ENCODE data around the gene GOLIM4.
"Not testable (repeated sequence)": the region's sequence is repeated elsewhere in the genome, so short reads cannot be mapped to it uniquely, and the experiment has no call there.

Gene GOLIM4

DNA sequence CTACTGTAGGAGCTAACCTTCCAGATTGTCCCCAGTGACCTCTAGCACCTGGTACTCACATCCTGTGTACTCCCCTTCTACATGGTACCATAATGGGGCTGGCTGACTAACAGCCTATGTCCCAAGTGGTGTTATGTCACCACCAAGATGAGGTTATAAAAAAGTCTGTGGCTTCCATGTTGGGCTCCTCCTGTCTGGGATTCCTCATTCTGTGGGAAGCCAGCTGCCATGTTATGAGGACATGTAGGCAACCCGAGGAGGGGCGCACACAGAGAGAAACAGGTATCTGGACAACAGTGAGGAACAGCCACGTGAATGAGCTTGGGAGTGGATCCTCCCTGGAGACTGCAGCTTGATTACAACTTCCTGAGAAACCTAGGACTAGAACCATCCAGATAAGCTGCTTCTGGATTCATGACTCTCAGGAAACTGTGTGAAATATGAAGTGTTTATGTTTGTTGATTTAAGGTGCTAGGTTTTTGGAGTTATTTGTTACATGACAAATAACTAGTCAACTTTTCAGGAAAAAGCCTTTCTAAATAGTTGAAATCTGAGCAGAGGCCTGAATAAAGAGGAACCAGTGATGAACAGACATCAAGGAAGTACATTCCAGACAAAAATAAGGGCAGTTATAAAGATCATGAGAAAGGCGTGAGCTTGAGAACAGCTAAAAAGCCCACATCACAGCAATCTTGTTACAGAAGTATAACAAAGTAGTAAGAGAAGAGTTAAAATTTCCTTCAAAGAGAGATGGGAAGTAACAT, 21.7 kb downstream of the GOLIM4 start:
- DNase-seq: no peak

DNA sequence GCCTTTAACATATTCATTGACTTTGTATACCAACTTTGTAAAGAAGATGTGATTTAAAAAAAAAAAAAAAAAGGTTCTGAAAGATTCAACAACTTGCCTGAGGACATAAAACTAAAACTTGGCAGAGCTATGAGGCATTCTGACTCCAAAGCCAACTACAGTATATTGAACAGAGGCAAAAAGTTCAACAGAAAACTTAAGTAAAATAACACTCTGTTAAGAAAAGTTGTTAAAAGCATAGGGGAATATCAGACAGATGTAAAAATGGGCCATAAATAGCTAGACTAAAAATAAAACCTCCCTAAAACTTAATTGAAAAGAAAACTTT, 23.4 kb downstream of the GOLIM4 start:
- no peak for DNase-seq

DNA sequence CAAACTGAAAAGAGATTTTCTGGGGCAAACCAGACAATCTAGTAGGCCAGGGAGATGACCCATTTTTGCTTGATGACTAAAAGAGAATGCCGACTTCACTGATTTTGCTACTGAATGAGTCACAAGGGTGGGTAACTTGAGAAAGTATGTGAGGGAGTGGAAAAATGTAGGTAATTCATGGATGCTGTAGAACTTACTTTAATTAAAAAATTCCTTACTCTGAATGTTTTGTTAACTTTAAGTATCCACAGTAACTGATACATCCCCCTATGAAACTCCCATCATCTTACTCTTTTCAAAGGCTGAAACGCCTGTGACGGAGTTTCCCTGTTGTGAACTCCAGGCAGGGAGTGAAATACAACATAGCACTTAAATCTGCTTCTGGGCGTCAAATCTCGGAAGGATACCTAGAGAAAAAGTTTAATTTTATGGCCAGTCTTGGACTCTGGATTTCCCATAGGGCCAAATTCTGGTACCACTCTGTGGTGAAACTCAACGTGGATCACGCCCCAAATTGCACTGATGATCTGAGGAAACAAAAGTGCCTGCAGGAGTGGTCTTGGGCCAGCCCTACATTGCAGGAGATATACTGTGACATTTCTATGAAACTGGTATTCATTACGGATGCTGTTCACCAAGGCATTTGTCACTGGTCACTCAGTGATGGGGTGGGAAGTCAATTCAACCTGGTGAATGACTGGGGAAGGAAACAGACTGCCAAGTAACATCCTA, 24.0 kb downstream of the GOLIM4 start:
- no peak for DNase-seq

DNA sequence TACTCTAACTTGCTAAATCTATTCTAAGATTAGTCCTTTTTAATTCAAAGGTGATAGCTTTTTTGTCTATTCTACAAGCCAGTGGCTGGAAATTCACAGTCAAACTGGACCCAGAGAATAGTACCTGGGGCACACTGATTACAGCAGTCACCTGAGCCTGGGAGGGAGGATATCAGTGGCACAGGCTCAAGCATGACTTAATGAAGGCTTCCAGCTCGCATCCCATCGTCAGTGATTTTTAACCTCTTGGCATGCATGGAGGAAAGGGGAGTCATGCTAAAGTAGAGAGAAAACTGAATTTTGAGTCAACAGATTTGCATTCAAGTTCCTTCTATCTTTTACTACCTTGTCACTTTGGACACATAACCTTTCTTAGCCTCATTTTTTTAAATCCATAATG, 24.8 kb downstream of the GOLIM4 start:
- DNase-seq: no peak

DNA sequence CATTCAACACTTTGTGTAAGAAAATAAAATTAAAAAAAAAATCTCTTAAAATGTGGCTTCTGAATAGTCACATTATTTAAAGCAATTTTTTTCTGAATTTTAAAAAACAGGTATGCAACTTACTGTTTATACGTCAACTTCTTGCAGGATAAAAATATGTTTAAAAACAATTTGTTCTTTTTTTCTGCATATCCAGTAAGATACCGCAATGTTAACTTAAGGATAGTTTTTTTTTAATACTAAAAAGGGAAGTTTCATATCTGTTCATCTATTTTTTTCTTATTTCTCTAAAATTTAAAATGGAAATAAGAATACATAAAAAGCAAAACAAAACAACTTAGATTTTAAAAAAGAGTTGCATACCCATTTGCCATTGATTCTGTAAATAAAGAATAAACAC, 27.4 kb downstream of the GOLIM4 start:
- no peak for DNase-seq

DNA sequence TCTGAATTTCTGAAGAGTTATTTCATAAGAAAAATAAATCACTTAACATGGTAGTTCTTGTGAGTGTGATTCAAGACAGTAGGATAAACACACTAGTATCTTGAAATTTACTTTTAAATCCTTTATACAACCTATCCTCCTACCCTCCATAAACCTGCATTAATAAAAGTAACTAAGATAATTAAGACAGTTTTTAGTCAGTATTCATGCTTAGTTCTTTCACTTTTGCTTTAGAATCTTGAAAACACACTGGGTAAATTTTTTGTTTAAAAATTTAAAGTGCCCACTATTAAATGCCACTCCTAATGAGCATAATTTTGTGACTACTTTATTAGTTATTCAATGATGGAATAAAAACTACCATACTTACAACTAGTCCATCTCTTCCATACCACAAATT, 28.8 kb downstream of the GOLIM4 start:
- DNase-seq: no peak

DNA sequence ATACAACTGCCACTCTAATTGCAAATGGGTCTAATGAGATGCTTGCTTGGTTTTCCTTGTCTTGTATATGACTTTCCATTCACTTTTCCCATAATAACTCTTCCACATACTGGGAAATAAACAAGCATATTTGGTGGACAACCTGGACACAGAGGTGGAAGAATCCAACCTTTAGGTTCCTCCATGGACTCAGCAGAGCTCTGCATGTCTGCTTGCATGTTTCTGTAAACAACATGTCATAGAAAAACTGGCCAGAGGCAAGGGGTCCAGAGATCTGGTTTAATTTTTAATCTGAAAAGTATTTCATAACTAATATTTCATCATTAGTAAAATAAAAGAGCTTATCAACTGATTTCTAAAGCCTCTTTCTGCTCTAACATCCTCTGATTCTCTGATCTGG, 30.2 kb downstream of the GOLIM4 start:
- no peak for DNase-seq

DNA sequence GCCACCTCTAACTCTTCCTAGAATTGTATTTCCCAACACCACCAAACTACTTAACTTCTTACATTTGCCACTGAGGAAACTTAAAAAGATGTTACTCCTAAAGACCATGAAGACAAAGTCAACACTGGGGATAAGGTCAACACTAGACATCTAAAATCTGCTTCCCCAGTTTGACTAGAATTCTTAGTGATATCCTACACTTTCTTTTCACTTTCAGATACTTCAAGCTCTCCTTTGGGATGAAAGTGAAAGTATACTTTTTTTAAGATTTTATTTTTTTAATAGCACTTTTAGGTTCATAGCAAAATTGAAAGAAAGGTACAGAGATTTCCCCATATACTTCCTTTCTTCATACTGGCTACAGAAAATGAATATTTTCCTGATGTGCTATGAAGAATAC, 32.6 kb downstream of the GOLIM4 start:
- DNase-seq: no peak

DNA sequence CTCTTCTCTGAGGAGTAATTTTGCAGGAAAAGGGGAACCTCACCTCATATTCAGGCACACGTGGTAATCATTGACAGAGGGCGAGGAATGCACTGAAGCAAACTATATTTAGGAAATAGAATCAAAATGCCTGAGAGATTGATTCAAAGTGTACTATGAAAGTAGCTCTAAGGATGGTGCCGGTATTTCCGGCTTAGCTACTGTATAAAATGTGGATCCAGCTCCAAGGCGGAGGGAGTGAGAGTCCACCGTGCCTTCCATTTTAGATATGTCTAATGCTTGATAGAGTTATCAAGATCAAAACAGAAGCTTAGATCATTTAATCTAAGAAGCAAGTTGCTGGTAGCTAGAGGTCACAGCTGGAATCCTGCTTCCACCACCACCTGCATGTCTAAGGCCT, 33.0 kb downstream of the GOLIM4 start:
- no peak for DNase-seq

DNA sequence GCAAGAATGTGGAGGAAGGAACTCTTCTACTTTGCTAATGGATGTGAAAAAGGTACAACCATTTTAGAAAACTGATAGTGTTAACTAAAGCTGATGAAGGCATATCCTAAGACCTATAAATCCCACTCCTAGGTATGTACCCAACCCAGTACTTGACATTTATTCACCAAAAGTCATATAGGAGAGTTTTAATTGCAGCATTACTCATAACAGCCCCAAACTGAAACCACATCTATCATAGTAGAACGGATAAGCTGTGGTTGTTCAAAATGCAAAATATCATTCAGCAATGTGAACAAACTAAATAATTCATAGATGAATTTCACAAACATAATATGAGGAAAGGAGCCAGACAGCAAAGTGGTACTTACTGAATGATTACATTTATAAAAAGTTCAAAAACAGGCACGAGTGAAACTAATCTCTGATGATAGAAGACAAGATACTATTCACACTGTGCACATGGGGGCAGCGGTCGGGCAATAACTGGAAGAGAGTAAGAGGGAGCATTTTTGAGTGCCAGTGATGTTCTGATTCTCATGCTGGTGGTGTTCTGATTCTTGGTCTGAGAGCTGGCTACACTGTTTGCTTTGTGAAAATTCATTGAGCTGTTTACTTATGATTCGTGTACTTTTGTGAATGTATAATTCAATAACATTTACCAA, 34.3 kb downstream of the GOLIM4 start:
- no peak for DNase-seq

DNA sequence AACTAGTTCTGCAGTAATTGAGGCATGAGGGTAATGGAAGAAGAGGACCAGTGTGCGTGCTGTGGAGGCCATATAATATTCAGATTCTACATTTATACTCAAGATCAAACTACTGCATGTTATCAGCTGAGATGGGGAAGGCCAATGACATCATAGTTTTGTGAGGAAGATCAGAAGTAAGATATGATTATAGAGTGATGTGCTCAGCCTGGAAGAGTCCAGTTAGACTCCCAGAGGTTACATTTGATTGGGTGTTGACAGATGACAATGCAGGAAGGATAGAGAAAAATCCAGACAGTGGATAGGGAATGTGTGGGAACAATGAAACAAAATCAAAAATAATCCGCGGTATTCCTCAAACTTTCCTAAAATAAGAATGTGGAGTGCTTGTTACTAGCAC, 35.4 kb downstream of the GOLIM4 start:
- no peak for DNase-seq

DNA sequence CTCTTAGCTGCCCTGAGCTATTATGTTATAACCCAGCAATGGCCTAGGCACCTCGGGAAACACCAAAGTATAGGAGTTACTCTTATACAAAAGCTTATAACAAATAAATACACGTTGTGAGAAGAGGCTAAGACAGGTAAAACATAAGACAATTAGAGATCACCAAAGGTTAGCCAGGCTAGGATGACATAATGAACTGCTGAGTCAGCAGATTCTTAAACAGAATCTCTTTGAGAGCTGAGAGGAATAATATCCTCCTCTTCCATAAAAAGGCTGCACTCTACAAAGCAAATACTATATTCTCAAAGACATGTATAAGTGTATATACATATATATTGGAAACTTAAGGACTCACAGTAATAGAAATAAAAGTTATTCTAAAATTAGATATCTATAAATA, 37.2 kb downstream of the GOLIM4 start:
- DNase-seq: no peak

DNA sequence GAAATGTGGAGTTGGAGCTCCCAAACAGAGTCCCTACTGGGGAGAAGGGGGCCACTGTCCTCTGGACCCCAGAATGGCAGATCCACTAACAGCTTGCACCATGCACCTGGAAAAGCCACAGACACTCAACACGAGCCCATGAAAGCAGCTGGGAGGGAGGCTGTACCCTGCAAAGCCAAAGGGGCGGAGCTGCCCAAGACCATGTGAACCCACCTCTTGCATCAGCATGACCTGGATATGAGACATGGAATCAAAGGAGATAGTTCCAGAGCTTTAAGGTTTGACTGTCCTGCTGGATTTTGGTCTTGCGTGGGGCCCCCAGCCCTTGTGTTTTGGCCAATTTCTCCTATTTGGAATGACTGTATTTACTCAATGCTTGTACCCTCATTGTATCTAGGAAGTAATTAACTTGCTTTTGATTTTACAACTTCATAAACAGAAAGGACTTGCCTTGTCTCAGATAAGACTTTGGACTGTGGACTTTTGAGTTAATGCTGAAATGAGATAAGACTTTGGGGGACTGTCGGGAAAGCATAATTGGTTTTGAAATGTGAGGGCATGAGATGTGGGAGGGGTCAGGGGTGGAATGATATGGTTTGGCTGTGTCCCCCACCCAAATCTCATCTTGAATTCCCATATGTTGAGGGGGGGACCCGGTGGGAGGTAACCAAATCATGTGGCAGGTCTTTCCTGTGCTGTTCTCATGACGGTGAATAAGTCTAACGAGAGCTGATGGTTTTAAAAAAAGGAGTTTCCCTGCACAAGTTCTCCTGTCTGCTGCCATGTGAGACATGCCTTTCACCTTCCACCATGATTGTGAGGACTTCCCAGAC, 39.1 kb downstream of the GOLIM4 start:
- DNase-seq: not testable (repeated sequence)

DNA sequence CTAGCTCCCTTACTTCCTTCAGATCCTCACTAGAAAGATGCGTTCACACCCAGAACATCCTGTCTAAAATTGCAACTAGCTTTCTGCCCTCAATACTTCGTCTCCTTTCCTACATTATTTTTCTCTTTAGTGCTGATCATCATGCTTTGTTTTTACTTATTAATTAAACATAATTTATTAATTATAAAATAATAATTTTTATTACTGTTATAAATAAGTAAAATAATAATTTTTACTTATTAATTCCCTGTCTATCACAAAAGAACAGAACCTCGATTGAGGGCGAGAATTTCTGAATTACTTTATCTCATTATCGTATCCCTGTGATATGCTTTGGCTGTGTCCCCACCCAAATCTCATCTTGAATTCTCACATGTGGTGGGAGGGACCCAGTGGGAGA, 41.3 kb downstream of the GOLIM4 start:
- DNase-seq: no peak

DNA sequence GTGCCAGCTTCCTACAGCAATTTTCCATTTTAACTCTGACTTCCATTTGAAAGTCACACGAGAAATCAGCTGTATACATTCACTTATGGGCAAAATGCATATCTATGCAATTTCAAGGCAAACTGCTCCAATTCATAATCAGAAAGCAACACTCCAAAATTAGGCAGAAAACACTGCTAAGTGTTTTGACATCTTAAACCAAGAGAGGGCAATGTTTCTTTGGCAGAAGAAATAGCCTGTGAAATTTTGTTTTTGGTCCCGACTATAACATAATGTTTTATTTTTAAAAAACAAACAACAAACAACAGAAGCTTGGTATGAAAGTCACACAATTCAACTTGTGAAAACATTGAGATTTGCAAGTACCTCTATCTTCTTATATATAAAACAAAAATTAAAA, 42.6 kb downstream of the GOLIM4 start:
- DNase-seq: no peak

DNA sequence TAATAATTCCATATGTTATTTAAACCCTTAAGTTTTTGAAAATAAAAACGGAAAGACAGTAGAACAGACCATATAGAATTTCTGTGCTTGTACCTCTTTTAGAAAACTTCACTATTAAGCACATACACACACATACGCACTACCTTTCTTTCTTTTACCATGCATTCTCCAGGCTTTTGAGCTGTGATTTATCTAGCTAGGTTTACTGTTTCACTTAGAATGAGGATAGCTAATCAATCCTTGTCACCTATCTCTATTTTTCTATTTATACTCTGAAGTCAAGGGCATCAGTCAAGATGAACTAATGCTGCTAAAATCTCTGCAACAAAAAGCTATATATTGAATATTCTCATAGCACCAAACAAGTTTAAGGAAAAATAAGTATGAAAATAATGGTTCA, 43.2 kb downstream of the GOLIM4 start:
- DNase-seq: no peak

DNA sequence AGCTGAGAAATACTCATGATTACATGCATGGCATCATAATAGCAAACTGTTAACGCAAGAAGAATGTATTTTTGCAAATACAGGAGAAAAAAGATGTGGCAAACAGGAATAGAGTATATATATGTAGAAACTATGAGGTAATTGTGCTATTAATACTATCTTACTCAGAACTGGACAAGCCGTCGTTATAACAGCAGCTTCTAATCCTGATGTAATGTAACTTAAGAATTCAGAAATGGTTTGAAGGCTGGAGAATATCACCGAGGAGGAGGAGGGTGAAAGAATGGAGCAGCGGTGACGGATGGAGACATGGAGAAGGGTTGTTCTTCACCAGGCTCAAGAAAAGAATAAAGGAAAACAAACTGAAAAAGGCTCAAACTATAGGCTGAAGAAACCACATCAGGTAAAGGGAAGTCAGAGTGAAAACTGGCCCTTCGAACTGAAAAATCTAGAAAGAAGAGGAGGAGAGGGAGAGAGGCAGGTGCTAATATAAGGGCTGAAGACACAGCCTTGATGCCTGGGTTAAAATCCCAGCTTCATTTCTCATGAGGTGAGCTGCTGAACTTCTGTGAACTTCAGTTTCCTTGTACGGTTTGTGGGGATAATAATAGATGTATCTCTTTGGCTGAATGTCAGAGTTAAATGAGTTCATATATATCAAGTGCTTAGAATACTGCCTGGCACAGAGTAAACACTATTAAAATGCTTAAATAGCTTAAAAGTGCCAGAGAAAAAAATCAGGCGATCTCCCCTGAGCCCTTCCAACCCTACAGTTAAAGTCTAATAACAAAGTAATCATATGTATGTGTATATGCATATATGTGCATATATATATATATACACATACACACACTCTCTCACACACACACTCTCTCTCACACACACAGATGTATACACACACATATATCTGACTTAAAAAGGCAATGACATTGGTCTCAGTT, 43.9 kb downstream of the GOLIM4 start:
- no peak for DNase-seq

DNA sequence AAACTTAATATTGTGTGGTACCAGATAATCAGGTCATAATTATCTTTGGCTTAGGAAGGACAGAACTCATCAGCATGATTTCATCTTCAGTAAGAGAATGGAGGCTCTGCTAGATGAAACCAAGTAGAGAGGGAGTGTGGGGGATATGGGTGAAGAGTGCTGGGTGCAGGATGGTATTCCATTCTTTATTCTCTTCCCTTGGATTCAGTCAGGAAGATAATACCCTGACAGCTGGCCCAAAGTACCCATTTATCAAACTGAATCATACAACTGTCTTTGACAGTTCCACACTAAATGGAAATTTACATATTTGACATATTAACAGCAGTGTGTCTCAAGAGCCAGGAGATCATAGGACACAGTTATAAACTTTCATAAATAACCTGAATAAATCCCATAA, 44.7 kb downstream of the GOLIM4 start:
- no peak for DNase-seq

DNA sequence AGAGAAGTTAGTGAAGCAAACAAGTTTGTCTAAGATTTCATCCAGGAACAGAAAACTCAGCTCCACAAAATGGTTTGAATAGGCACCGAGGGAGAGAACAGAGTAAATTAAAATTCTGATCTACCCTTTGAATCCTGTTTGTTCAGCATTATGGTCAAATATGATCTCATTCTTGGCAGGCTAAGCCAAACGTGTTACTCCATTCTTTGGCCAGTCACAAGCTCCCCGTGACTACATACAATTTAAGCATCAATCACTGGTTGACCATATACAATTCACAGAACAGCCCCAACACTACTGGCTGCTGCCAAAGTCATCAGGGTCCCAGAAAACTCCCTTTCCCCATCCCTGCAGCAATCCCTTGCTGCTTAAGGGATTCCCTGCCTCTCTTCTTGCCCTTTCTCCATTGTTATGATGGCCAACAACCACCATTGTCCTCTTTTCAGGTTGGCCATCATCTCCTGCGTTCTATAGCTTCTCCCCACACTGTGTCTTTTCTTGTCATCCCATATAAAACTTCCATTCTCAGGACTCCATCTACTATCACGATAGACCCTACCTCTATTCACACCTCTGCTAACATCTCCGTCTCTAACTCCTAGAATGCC, 46.3 kb downstream of the GOLIM4 start:
- DNase-seq: no peak

DNA sequence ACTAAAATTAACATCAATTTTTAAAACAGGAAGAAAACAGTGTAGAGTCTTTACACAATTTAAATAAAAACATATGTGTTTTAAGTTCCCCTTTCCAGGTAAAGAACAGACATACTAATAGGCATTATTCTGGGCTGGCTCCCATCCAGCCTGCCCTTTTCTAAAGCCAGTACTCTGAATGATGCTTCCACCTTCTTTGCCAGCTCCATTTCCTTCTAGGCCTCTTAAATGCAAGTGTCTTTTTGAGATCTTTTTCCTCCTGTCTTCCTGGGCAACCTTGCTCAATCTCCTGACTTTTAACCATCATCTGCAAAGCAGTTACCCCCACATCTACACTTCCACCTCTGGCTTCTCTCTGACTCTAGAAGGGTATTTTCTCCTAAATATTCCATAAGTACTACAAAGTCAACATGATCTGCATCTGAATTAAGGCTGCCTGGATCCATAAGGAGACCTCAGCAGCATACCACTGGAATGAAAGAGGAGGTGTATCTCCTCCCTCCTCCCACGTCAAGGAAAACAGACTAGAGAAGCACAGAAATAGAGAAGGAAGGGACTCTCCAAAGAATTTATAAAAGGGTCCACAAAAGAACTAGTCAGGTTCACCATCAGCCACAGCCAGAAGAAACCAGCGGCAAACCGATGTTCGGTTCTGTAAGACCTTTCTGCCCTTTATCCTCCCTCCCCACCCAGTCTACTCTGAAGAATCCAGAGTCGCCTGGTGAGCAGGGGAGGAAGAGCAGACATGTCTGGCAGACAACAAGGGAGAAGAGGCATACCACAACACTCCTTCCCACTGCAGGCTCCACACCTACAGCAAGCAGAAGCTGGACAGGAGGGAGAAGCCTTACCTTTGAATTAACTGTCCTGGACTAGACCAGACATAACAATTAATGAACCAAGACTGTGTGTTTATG, 47.1 kb downstream of the GOLIM4 start:
- DNase-seq: no peak

DNA sequence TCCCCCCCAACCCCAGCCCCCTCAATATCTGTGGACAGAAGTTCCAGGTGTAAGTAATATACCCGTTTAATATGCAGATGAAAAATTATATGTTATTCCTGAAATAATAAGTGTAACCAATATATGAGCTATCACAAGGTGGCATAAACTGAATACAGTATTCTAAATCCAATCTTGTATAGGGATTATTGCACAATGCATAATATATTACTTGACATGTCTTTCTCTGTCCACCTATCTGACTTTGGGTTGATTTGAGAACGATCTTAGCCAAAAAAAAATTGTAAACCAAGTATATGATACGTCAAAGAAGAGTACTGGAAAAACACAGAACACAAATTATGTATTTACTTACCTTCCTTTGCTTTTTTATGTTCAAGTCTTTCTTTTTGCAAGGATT, 47.8 kb downstream of the GOLIM4 start:
- DNase-seq: no peak

All from DMS79 (cell line).